ENCODE results near the gene FOXN4.

The FOXN4 gene

DNA sequence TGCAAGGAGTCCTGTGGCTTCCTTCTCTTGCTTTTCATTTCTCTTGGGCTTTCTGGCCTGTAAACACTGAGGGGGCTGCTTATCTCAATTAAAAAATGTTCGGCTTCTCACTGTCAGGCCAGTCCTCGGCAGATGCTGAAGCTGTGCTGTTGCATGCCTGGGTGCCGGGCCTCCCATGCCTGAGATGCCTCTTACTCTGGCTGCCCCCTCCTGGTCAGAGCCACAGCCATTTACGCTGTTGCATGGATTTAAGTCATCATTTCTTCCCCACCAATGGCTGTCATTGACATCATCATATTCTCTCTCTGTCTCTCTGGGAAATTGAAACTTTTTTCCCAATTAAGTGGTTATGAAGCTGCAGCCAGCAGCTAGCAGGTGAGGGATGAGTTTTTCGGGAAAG, 53.7 kb downstream of the FOXN4 start:
- no peak for DNase-seq

DNA sequence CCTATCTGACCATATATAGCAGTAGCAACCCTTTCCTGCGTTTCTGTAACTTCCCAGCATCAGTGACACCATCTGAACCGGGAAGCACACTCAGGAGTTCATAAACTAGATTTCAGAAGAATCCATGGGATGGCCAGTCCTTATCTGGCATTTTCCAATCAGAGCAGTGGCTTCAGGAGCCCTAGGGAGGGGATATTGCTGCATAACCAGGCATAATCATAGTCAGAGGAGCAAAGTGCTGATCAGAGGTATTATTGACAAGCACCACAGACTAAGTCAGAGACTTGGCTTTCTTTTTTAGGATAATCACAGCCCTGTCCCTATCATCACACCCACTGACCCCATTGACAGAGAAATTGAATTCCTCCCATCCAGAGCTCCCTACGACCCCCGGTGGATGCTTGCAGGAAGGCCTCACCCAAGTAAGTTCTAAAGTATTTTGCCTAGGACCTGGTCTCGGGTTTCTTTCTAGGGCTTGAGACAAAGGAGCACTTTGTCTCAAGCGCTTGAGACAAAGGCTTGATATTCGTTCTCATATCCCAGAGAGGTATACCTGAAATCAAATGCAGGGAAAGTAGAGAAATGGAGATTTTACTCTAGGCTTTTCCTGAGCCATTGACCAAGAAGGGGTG, 55.1 kb downstream of the FOXN4 start:
- no peak for DNase-seq

DNA sequence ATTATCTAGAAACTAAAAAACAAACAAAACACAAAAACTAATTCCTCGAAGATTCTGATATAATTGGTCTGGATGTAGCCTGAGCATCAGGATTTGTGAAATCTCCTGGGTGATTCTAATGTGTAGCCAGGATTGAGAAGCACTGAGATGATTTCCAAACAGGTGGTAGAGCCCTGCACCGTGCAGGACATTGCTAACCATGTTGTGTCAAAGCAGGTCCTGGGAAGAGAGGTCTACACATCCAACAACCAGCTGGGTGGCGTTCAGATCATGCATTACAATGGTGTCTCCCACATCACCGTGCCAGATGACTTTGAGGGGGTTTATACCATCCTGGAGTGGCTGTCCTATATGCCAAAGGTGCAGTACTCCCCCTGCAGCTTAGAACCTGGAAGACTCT, 56.3 kb downstream of the FOXN4 start:
- no peak for DNase-seq

DNA sequence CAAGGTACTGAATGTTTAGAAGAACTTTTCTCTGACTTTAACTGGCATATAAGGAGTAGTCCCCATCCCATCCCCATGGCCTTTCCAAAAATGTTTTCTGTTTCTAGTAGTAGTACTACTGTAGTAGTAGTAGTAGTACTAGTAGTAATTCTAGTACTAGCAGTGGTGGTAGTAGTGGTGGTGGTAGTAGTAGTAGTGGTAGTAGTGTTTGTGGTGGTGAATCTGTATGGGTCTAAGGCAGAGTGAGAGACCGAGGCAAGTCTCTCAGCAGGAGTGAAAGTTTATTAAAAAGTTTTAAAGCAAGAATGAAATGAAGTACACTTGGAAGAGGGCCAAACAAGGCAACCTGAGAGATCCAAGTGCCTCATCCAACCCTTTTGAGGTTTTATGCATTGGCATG, 58.6 kb downstream of the FOXN4 start:
- no peak for DNase-seq

DNA sequence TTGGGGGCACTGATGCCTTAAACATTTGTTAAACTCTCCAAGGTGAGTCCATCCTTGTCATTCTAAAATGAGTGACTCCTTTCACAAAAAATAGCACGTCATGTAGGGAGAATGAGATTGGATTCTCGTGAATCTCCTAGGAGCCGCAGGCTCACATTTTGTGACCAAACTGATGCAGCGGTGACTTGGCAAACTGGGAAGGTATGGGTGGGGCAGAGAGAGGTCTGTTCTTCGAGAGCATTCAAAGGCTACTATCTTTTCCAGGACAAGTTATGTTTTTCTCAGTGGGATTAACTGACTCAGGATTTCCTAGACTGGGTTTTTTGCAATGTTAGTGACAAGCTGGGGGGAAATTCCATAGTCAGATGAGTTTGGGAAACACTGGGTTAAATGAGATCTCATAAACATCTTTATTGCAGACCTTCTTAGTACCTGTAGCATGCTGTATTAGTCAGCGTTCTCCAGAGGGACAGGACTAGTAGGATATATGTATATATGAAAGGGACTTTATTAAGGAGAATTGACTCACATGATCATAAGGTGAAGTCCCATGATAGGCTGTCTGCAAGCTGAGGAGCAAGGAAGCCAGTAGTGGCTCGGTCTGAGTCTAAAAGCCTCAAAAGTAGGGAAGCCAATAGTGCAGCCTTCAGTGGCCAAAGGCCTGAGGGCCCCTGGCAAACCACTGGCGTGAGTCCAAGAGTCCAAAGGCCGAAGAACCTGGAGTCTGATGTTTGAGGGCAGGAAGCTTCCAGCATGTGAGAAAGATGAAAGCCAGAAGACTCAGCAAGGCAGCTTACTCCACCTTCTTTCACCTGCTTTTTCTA, 61.0 kb downstream of the FOXN4 start:
- DNase-seq = no peak

DNA sequence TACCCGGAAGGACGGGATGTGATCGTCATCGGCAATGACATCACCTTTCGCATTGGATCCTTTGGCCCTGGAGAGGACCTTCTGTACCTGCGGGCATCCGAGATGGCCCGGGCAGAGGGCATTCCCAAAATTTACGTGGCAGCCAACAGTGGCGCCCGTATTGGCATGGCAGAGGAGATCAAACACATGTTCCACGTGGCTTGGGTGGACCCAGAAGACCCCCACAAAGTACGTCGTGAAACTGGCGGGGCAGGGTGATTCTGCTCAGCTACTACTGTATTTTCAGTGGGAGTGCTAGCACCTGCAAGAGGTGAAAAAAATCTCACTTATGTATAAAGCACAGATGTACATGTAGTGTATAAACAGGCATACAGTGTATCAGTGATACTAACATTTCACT, 62.9 kb downstream of the FOXN4 start:
- no peak for DNase-seq

DNA sequence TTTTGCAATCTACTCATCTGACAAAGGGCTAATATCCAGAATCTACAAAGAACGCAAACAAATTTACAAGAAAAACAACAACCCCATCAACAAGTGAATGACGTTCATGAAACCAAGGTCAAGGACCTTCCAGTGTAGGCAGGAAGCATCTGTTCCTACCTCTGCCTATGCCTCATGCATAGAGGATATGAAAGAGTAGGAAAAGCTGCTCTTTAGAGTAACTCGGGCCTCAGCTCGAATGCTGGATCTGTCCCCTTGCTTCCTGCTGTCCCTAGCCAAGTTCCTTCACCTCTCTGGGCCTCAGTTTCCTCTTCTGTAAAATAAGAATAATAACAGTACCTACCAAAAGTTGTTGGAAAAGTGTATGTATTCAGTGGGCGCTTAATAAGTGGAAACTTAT, 65.0 kb downstream of the FOXN4 start:
- DNase-seq = no peak

DNA sequence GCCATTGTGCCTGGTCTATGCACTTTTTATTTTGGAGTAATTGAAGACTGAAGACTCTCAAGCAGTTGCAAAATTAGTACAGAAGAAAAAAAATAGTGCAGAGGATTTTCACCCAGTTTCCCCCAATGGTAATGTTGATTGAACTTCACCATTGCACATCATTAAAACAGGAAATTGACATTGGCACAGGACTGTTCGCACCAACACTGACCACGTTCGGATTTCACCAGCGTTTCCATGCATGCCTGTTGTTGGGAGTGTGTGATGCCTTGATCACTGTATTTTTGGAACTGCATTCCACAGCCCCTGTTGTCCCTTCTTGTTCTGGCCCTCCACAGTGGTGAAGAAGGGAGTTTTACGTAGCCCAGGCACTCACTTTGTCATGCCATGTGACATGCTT, 67.1 kb downstream of the FOXN4 start:
- DNase-seq = no peak

DNA sequence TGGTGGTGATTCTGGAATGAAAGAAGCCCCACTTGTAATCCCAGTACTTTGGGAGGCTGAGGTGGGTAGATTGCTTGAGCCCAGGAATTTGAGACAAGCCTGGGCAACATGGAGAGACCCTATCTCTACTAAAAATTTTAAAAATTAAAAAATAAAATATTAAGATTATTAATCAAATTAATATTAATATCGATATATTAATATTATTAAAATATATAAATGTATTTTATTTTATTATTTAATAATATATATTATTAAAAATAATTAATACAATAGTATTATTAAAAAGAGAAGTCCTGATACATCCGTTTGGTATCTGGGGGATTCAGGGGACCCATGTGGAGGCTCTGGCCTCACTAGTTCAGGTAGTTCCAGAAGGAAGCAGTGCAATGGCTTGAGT, 68.7 kb downstream of the FOXN4 start:
- DNase-seq = no peak

DNA sequence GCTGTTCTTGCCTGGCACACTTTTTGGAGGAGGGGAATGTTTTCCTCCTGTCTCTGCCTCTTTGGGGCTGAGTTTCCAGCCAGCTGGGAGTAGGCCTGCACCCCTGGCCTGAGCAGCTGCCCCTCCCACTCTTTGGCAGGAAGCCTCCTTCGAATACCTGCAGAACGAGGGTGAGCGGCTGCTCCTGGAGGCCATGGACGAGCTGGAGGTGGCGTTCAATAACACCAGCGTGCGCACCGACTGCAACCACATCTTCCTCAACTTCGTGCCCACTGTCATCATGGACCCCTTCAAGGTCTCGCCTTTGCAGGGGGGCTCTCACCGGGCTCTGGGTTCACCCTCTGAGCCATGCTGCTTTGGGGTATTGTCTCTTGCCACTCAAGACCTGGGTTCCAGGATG, 69.4 kb downstream of the FOXN4 start:
- DNase-seq = no peak

DNA sequence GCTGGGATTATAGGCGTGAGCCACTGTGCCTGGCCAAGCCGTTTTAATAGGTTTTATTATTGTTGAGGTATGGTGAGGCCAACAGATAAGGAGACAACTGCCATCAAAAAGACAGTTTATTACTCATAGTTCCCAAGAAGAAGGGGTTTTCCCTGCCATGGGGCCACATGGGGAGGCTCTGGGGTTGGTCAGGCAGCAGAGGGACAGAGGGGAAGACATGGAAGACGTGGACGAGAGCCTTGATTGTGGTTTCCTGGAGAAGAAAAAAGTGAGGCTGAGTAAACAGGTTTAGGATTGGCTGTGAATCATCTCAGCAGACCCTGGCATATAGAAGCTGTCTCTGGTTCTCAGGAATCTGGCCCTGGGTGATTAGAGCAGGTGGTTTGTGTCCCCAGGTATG, 69.9 kb downstream of the FOXN4 start:
- no peak for DNase-seq

DNA sequence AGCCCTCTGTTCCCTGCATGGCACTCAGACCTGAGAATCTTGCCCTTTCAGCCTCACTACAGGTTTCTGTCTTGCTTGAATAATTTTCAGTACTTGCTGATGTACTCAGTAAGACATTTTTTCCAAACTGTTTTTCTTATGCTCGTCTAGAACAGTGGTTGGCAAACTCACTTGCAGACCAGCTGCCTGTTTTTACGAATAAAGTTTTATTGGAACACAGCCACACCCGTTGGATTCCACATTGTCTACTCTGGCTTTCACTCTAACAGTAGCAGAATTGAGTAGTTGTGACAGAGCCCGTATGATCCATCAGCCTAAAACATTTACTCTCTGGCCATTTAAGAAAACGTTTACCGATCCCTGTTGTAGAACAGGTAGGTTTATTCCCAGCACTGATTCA, 72.8 kb downstream of the FOXN4 start:
- DNase-seq = no peak

DNA sequence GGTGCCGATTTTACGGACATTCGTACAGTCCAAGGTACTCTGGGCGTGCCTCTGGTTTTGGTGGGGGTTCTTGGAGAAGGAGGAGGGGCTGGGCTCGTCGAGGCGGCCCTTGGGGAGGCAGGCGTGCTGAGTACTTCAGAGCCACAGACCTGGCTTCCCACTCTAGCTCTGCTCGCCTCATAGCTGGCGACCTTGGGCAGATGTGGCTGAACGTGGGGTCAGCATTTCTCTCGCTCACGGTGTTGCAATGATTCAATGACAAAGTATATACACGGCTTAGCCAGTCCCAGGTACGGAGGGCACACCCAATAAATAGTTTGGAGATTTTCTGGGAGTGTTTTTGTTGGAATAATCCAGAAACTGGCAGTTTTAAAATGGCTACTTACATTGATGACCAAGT, 75.1 kb downstream of the FOXN4 start:
- DNase-seq = no peak

DNA sequence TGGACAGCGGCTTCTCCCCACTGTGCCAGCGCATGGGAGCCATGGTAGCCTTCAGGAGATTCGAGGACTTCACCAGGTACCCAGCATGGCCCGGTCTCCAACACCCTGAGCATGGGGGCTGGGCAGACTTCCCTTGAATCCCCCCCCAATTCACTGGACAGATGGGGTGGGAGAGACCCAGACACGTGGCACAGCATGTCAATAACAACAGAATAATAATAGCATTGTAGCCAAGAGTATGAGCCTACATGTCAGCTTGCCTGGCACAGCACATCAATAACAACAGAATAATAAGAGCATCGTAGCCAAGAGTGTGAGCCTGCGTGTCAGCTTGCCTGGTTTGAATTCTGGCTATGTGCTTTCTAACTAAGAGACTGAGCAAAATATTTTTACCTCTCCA, 76.4 kb downstream of the FOXN4 start:
- no peak for DNase-seq

DNA sequence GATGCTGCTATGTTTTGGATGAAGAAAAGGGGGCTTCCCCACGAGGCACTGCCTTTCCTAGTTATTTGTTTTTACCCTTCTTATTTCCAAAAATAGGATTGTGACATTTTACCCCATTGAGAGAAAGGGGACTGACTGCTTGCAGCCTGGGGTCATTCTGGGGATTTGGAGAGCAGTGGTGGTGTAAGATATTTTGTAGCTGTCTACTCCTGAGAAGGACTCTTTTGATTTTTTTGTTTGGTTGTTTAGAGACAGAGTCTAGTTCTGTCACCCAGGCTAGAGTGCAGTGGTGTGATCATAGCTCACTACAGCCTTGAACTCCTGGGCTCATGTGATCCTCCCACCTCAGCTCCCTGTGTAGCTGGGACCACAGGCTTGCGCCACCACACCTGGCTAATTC, 78.9 kb downstream of the FOXN4 start:
- no peak for DNase-seq

DNA sequence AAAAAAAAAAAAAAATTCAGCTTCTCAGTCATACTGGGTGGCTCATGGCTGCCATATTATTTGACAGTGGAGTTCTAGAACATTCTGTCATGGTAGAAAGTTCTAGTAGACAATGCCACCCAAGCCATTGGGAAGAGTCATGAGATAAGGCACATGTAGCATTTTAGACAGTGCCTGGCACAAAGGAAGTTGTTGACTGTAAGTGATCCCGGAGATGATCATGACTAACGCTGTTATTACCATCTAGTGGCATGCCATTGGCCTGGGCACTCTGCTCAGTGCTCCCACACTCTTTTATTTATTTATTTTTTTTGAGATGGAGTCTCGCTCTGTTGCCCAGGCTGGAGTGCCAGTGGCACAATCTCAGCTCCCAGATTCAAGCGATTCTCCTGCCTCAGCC, 80.4 kb downstream of the FOXN4 start:
- no peak for DNase-seq
